Neural cell (in vitro differentiated cells): ENCODE data around the gene ZNF335.

Source experiments
- CTCF ChIP-seq: fragments of 450-650 bp; IDR thresholded peaks from 2 replicates; pipeline ENCODE4 v1.5.1; 2014; ENCODE audit warnings: antibody characterized with exemption, mild to moderate bottlenecking, moderate library complexity; ENCODE audit not compliant: poor library complexity, severe bottlenecking
- RAD21 ChIP-seq: fragments of 450-650 bp; conservative IDR thresholded peaks from 2 replicates; pipeline ENCODE4 v1.6.1; 2014; ENCODE audit warnings: antibody characterized with exemption, mild to moderate bottlenecking, moderate library complexity
- REST ChIP-seq: IDR thresholded peaks from 2 replicates; pipeline ENCODE4 v1.6.1; 2012; ENCODE audit warnings: borderline replicate concordance

- TF ChIP-seq RAD21 (no peak), CTCF (no peak), REST (no peak)
Observed at GRCh38 chr20:45998337-45998736, 26.3 kb upstream of the ZNF335 start.
